HG03460 (cell line): ENCODE results near the gene MTREX.
"Not testable (repeated sequence)": the region's sequence is repeated elsewhere in the genome, so short reads cannot be mapped to it uniquely, and the experiment has no call there.

ENCODE experiments used
- ATAC-seq: cut with Tn5 transposase; IDR thresholded peaks from one replicate; pipeline ENCODE4 v1.9.1; 2021; ENCODE audit not compliant: unreplicated experiment

Gene MTREX

GRCh38 chr5:55307383-55308253 is at the start of gene MTREX, which contains the start of gene DHX29:
Gene MTREX (plus strand): TSS chr5:55307989. CDS start chr5:55308014, 25 bp downstream.
Gene DHX29 (minus strand): TSS chr5:55307694. CDS start chr5:55307573, 121 bp downstream.
- peak; percentile 90 for ATAC-seq

GRCh38 chr5:55258339-55258738 is 49.5 kb upstream of the MTREX start:
- ATAC-seq: no peak

GRCh38 chr5:55276771-55277170 is 31.0 kb upstream of the MTREX start:
- no peak for ATAC-seq

GRCh38 chr5:55278778-55279177 is 29.0 kb upstream of the MTREX start:
- ATAC-seq: no peak

- no peak for ATAC-seq
These were observed 21.3 kb upstream of the MTREX start for GRCh38 chr5:55286411-55286933.

GRCh38 chr5:55289808-55290207 is 18.0 kb upstream of the MTREX start:
- ATAC-seq: no peak

GRCh38 chr5:55290991-55291390 is 16.8 kb upstream of the MTREX start:
- ATAC-seq: no peak

GRCh38 chr5:55294935-55295334 is 12.9 kb upstream of the MTREX start:
- ATAC-seq: no peak

GRCh38 chr5:55300890-55301289 is 6.9 kb upstream of the MTREX start:
- no peak for ATAC-seq

GRCh38 chr5:55303238-55303690 is 4.5 kb upstream of the MTREX start:
- ATAC-seq: no peak

- no peak for ATAC-seq
These were observed 3.2 kb upstream of the MTREX start for GRCh38 chr5:55304584-55304983.

GRCh38 chr5:55305345-55305744 is 2.4 kb upstream of the MTREX start:
- ATAC-seq: no peak

GRCh38 chr5:55306641-55307382 is 977 bp upstream of the MTREX start:
- no peak for ATAC-seq

GRCh38 chr5:55308254-55308836 is 556 bp downstream of the MTREX start:
- peak; percentile 10 for ATAC-seq

- no peak for ATAC-seq
These were observed 6.3 kb downstream of the MTREX start for GRCh38 chr5:55313870-55314617.

- ATAC-seq: no peak
These were observed 8.5 kb downstream of the MTREX start for GRCh38 chr5:55316289-55316688.

GRCh38 chr5:55316837-55317236 is 9.0 kb downstream of the MTREX start:
- no peak for ATAC-seq

GRCh38 chr5:55318237-55318636 is 10.4 kb downstream of the MTREX start:
- ATAC-seq: not testable (repeated sequence)

GRCh38 chr5:55319491-55319890 is 11.7 kb downstream of the MTREX start:
- no peak for ATAC-seq

- ATAC-seq: no peak
These were observed 12.8 kb downstream of the MTREX start for GRCh38 chr5:55320571-55320970.

- ATAC-seq: no peak
These were observed 16.2 kb downstream of the MTREX start for GRCh38 chr5:55324006-55324405.
